HG02981 (cell line): ENCODE results near the gene SMC2.
A peak's percentile ranks its signal among the peaks of the same experiment; 100 is the strongest.

Experiments
- ATAC-seq: cut with Tn5 transposase; IDR thresholded peaks from one replicate; pipeline ENCODE4 v1.9.1; 2021; ENCODE audit warnings: mild to moderate bottlenecking, moderate library complexity; ENCODE audit not compliant: unreplicated experiment

SMC2 gene

GRCh38 chr9:104099630-104100029 is 5.5 kb downstream of the SMC2 start:
- ATAC-seq = no peak

- ATAC-seq = no peak
These were observed 10.3 kb downstream of the SMC2 start for GRCh38 chr9:104104360-104104759.

GRCh38 chr9:104107799-104108198 is 13.7 kb downstream of the SMC2 start:
- no peak for ATAC-seq

GRCh38 chr9:104108315-104108714 is 14.2 kb downstream of the SMC2 start:
- no peak for ATAC-seq

- no peak for ATAC-seq
These were observed 16.4 kb downstream of the SMC2 start for GRCh38 chr9:104110509-104110908.

GRCh38 chr9:104118916-104119315 is 24.8 kb downstream of the SMC2 start:
- no peak for ATAC-seq

- ATAC-seq = no peak
These were observed 26.9 kb downstream of the SMC2 start for GRCh38 chr9:104121022-104121421.

- no peak for ATAC-seq
These were observed 44.2 kb downstream of the SMC2 start for GRCh38 chr9:104138243-104138868.

- no peak for ATAC-seq
These were observed 48.9 kb downstream of the SMC2 start for GRCh38 chr9:104142799-104143549.

- no peak for ATAC-seq
These were observed 49.4 kb downstream of the SMC2 start for GRCh38 chr9:104143550-104143910.

- no peak for ATAC-seq
These were observed 50.2 kb downstream of the SMC2 start for GRCh38 chr9:104144336-104144735.

- ATAC-seq = no peak
These were observed 79.0 kb downstream of the SMC2 start for GRCh38 chr9:104173067-104173466.

GRCh38 chr9:104177003-104177611 is 83.0 kb downstream of the SMC2 start:
- peak; percentile 46 for ATAC-seq

GRCh38 chr9:104177676-104178075 is 83.6 kb downstream of the SMC2 start:
- ATAC-seq = peak; percentile 94
